Endodermal cell (in vitro differentiated cells): ENCODE data around the gene GATB. TPM values are rescaled to one million over a fixed set of nuclear protein-coding genes. Genes with fewer than 3 reads are reported as not detected.

Experiments
- DNase-seq: peaks from one replicate; pipeline ENCODE4 v3.0.0-alpha.2; 2017
- H3K27ac ChIP-seq: 2 replicates; pipeline ENCODE4 v1.5.1; 2013; ENCODE audit warnings: mild to moderate bottlenecking, low read depth, low read length, moderate library complexity
- H3K27me3 ChIP-seq: 2 replicates; pipeline ENCODE4 v1.6.1; 2013; ENCODE audit warnings: mild to moderate bottlenecking, low read length, moderate library complexity; ENCODE audit not compliant: insufficient read depth, control insufficient read depth, poor library complexity, severe bottlenecking
- H3K36me3 ChIP-seq: 2 replicates; pipeline ENCODE4 v1.7.0; 2013; ENCODE audit warnings: mild to moderate bottlenecking, low read length, moderate library complexity; ENCODE audit not compliant: control insufficient read depth, insufficient read depth
- H3K4me1 ChIP-seq: one replicate; pipeline ENCODE4 v1.7.0; 2013; ENCODE audit warnings: low read length; ENCODE audit not compliant: control insufficient read depth, insufficient read depth
- H3K4me3 ChIP-seq: 2 replicates; pipeline ENCODE4 v1.5.1; 2013; ENCODE audit warnings: mild to moderate bottlenecking, low read length, moderate library complexity
- H3K9ac ChIP-seq: 2 replicates; pipeline ENCODE4 v1.6.1; 2013; ENCODE audit warnings: mild to moderate bottlenecking, low read length, moderate library complexity; ENCODE audit not compliant: poor library complexity, severe bottlenecking; ENCODE audit errors: extremely low read depth
- H3K9me3 ChIP-seq: 2 replicates; pipeline ENCODE4 v1.6.1; 2013; ENCODE audit warnings: mild to moderate bottlenecking, low read length, moderate library complexity; ENCODE audit not compliant: control insufficient read depth
- H3K27ac Mint-ChIP-seq: 2 replicates; pipeline ENCODE4 v1.8.0; 2020; ENCODE audit warnings: mixed read lengths
- H3K27me3 Mint-ChIP-seq: 2 replicates; pipeline ENCODE4 v1.8.0; 2021; ENCODE audit warnings: mild to moderate bottlenecking, mixed read lengths; ENCODE audit not compliant: insufficient read depth
- H3K36me3 Mint-ChIP-seq: 2 replicates; pipeline ENCODE4 v1.8.0; 2020; ENCODE audit warnings: low read depth, mixed read lengths
- H3K4me1 Mint-ChIP-seq: 2 replicates; pipeline ENCODE4 v1.8.0; 2020; ENCODE audit warnings: mixed read lengths
- H3K4me3 Mint-ChIP-seq: 2 replicates; pipeline ENCODE4 v1.8.0; 2020; ENCODE audit warnings: mild to moderate bottlenecking, moderate library complexity, mixed read lengths
- H3K9me3 Mint-ChIP-seq: 2 replicates; pipeline ENCODE4 v1.8.0; 2020; ENCODE audit warnings: mild to moderate bottlenecking, mixed read lengths
- CTCF ChIP-seq: fragments of 200-600 bp; sonication (generic); conservative IDR thresholded peaks from 2 replicates; pipeline ENCODE4 v1.5.0; 2021; ENCODE audit warnings: antibody characterized with exemption, mild to moderate bottlenecking
- WGBS, 2 experiments: methylation state at CpG; one replicate each; pipeline versions ENCODE4 v1.1.5 to v1.1.7; 2013; ENCODE audit warnings: missing lambda C conversion rate in 2 of 2, mixed read lengths in 1 of 2; ENCODE audit not compliant: insufficient coverage in 1 of 2, insufficient read length in 1 of 2; 5-methylcytosine and 5-hydroxymethylcytosine counted together
- total RNA-seq, 2 donors: library from RNA; stranded (reverse); fragmentation: NEBNext Ultra II Directional in 1 of 2; extraction: Animal tissue kit (Norgen Biotek cat#: 25700) in 1 of 2; gene quantifications; 2 replicates in 1 of 2; 3 replicates in 1 of 2; pipeline ENCODE4 v1.2.1, GENCODE V29; 2021

Gene GATB
- total RNA-seq, 2 donors from 2014 or later: 18.3 to 20.5 TPM

GRCh38 chr4:151781026-151781425 lies 20.2 kb upstream of the GATB start:
- no peaks in the 10 kb centered on the region for H3K27me3 ChIP-seq
- WGBS, 2 experiments: 85 to 100% methylated on average over 2 to 5 of the region's 5 CpGs

GRCh38 chr4:151777471-151777870 lies 16.7 kb upstream of the GATB start:
- Histone ChIP-seq H3K27me3 (no peaks in the 10 kb centered on the region), H3K4me1 (no peaks in the 10 kb centered on the region), H3K36me3 (no peaks in the 10 kb centered on the region), H3K9me3 (peaks cover 24% of the 10 kb centered on the region), H3K4me3 (no peak overlapping the region), H3K27ac (no peak overlapping the region), H3K9ac (no peak overlapping the region)
- WGBS, 2 experiments: 86 to 100% methylated on average over 1 of the region's 1 CpG
- Mint-ChIP-seq H3K27ac (no peak overlapping the region), H3K36me3 (no peaks in the 10 kb centered on the region), H3K4me3 (no peak overlapping the region), H3K4me1 (peaks cover 6% of the 10 kb centered on the region), H3K9me3 (peaks cover 33% of the 10 kb centered on the region), H3K27me3 (no peaks in the 10 kb centered on the region)
- TF ChIP-seq CTCF: no peak
- no peak for DNase-seq

More at GRCh38 chr4:151781026-151781425, 20.2 kb upstream of the GATB start:
- Mint-ChIP-seq H3K27me3 (no peaks in the 10 kb centered on the region), H3K4me1 (peaks cover 12% of the 10 kb centered on the region), H3K36me3 (no peaks in the 10 kb centered on the region), H3K9me3 (peaks cover 6% of the 10 kb centered on the region), H3K4me3 (no peak overlapping the region), H3K27ac (no peak overlapping the region)
- no peak overlapping the region for H3K9ac ChIP-seq
- TF ChIP-seq CTCF: no peak
- H3K4me1 ChIP-seq: no peaks in the 10 kb centered on the region
- no peaks in the 10 kb centered on the region for H3K36me3 ChIP-seq
- H3K27ac ChIP-seq: no peak overlapping the region
- no peak overlapping the region for H3K4me3 ChIP-seq
- no peaks in the 10 kb centered on the region for H3K9me3 ChIP-seq
- DNase-seq: no peak

GRCh38 chr4:151774324-151774723 lies 13.5 kb upstream of the GATB start:
- Histone ChIP-seq H3K27ac (no peak overlapping the region), H3K27me3 (no peaks in the 10 kb centered on the region), H3K9ac (no peak overlapping the region), H3K9me3 (peaks cover 24% of the 10 kb centered on the region), H3K4me1 (no peaks in the 10 kb centered on the region), H3K4me3 (no peak overlapping the region), H3K36me3 (no peaks in the 10 kb centered on the region)
- Mint-ChIP-seq H3K4me3 (no peak overlapping the region), H3K4me1 (no peaks in the 10 kb centered on the region), H3K9me3 (peaks cover 33% of the 10 kb centered on the region), H3K36me3 (no peaks in the 10 kb centered on the region), H3K27ac (no peak overlapping the region), H3K27me3 (peaks cover 5% of the 10 kb centered on the region)
- no peak for DNase-seq
- no peak for TF ChIP-seq CTCF
